Transverse colon (tissue), 3 donors: ENCODE measurements around the gene ATP9B.

Experiments used
- CTCF ChIP-seq, 5 experiments: fragments of 200-600 bp in 3 of 5; fragments of 450-650 bp in 2 of 5; sonication (generic) in 3 of 5; IDR thresholded peaks; 1 replicate in 2 of 5; 2 replicates in 3 of 5; pipeline ENCODE4 v1.5.1; 2016 to 2017; ENCODE audit warnings: antibody characterized with exemption in 5 of 5, inconsistent platforms in 3 of 5, mild to moderate bottlenecking in 2 of 5, moderate library complexity in 1 of 5
- POLR2A ChIP-seq: fragments of 450-650 bp; IDR thresholded peaks from one replicate; pipeline ENCODE4 v1.6.1; 2016; ENCODE audit warnings: antibody characterized with exemption, mild to moderate bottlenecking, moderate library complexity

- TF ChIP-seq CTCF (IDR thresholded peaks at IDR 0.05) = no peak
- no peak for TF ChIP-seq POLR2A
Measured at GRCh38 chr18:79410171-79410641, 341.0 kb downstream of the ATP9B start.
